GM20000 (cell line): ENCODE measurements around the gene PRKAG2.

Experiments
- DNase-seq: peaks from one replicate; pipeline ENCODE4 v3.0.0; 2012; ENCODE audit warnings: low spot score
- CTCF ChIP-seq: IDR thresholded peaks from 2 replicates; pipeline ENCODE4 v1.5.1; 2012; ENCODE audit warnings: mild to moderate bottlenecking, control low read depth; ENCODE audit errors: extremely low read depth, missing control alignments

PRKAG2 gene

GRCh38 chr7:151621961-151622360 lies 255.0 kb downstream of the PRKAG2 start:
- no peak for DNase-seq
- no peak for TF ChIP-seq CTCF

- TF ChIP-seq CTCF: no peak
- DNase-seq: no peak
Measured at GRCh38 chr7:151616443-151617213, 260.3 kb downstream of the PRKAG2 start.

- no peak for TF ChIP-seq CTCF
- DNase-seq: no peak
Measured at GRCh38 chr7:151615784-151616183, 261.1 kb downstream of the PRKAG2 start.

- TF ChIP-seq CTCF: no peak
Measured at GRCh38 chr7:151615058-151615457, 261.9 kb downstream of the PRKAG2 start.

GRCh38 chr7:151614019-151614418 lies 262.9 kb downstream of the PRKAG2 start:
- TF ChIP-seq CTCF: no peak
- no peak for DNase-seq

More at GRCh38 chr7:151615058-151615457, 261.9 kb downstream of the PRKAG2 start:
- no peak for DNase-seq

GRCh38 chr7:151611878-151612277 lies 265.0 kb downstream of the PRKAG2 start:
- DNase-seq: no peak
- TF ChIP-seq CTCF: no peak

DNA sequence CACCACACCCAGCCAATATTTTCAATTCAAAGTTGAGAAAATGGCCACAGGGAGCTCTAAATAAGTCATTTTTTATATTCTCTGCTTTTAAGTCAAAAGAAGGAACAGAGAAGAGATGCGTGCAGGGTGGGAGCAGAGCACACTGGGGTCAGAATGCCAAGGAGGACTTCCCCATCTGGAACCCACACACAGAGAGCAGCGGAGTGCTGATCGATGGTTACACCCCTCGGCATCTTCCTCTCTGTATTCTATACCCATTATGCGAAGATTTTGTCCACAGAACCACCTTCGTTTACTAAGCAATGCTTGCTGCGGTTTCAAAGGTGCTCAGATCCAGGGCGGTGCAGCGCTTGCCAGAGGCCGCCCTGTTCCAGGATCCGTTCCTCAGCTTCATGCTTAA lies 265.9 kb downstream of the PRKAG2 start:
- DNase-seq: no peak
- no peak for TF ChIP-seq CTCF
